GM21381 (cell line): ENCODE results near the gene HTRA2.

Experiments used
- ATAC-seq: cut with Tn5 transposase; IDR thresholded peaks from one replicate; pipeline ENCODE4 v1.9.1; 2021; ENCODE audit warnings: mild to moderate bottlenecking, moderate library complexity; ENCODE audit not compliant: unreplicated experiment

HTRA2 gene

DNA sequence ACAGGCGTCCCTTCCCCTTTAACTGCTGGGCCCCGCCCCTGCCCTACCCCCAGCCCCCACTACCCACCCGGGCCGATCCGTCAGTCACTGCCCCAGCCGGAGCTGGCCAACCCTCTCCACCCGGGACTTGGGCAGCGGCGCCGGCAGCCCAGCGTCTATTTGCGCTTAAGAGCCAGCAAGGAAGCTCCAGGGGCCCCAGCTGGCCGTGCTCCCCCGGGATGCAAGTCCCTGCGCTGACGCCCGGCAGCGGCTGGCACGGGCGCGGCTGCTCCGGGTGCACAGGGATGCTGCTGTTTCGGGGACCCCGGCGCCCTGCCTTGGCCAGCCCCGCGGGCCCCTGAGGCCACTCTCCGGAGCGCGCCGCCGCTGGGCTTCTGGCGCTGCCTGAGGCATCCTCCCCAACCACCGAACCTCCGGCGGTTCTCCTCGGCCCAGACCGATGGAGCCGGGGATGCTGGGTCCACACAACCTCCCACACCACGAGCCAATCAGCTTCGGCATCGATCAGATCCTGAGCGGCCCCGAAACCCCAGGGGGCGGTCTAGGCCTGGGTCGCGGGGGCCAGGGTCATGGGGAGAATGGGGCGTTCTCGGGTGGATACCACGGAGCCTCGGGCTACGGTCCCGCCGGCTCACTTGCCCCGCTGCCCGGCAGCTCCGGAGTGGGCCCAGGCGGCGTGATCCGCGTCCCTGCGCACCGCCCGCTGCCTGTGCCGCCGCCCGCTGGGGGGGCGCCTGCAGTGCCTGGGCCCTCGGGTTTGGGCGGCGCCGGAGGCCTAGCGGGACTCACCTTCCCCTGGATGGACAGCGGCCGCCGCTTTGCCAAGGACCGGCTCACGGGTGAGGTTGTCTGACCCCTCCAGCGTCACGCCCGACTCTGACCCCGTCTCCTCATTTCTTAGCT lies 15.1 kb upstream of the HTRA2 start, which contains the start of gene TLX2:
TSS of gene TLX2 (plus strand) at position 83 of the 903 bp plus-strand sequence. CDS start at position 440, 357 bp downstream.
- no peak for ATAC-seq

DNA sequence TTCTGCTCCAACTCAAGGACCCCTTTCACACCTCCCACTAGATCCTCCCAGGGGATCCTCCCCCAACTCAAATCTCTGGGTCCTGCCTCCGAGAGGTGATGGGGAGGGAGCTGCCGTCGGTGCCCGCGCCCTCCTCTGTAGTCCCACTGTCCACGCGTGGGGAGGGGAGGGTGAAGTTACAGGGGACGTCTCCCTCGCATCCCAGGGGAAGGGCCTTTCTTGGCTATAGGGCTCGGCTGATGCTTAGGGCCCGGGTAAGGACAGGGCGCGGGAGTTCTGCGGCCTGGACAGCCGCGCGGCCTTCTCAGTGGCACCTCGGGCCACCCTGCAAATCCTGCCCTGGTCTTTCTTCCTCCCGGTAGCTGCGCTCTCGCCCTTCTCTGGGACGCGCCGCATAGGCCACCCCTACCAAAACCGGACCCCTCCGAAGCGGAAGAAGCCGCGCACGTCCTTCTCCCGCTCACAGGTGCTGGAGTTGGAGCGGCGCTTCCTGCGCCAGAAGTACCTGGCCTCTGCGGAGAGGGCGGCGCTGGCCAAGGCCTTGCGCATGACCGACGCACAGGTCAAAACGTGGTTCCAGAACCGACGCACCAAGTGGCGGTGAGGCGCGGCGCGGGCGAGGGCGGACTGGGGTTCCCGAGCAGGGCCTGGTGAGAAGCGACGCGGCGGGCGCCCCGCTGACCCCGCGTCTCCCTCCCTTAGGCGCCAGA lies 14.3 kb upstream of the HTRA2 start:
- no peak for ATAC-seq

DNA sequence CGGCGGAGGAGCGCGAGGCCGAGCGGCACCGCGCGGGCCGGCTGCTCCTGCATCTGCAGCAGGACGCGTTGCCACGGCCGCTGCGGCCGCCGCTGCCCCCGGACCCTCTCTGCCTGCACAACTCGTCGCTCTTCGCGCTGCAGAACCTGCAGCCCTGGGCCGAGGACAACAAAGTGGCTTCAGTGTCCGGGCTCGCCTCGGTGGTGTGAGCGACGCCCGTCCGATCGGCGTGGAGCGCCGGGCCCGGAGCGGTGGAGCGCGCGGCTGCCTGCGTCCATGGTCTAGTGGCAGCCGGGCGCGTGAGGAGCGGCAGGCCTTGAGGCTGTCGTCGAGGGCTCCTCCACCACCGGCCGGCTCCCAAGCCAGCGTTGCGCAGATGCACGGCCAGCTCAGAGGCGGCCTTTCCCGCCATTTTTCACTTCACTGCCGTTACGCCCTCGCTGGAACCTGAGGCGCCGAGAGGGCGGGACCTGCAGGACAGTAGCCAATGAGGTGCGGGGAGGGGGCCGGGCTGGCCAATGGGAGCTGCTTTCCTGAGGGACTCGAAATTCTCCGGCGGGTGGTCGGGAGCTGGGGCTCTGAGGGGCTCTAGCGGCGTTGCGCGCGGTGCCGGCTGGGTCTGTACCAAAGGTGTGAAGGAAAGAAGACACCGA lies 13.6 kb upstream of the HTRA2 start:
- ATAC-seq = no peak

DNA sequence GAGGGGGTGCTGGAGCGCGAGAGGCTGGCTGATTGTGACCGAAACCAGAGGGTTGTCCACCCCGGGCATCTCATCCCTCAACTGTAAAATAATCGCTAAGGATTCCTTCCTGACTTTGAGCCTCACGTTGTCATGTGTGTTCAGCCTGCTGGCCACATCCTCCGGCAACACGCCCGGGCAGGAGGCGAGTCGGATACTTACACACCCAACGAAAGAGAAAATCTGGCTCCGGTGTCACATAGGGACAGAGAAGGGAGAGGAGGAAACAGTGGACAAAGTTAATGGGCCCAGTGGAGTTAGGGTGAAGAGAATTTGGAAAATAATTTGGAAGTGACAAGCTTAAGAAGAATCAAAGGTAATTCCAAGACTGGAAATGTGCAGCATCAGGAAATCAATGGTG lies 13.1 kb upstream of the HTRA2 start:
- ATAC-seq = no peak

DNA sequence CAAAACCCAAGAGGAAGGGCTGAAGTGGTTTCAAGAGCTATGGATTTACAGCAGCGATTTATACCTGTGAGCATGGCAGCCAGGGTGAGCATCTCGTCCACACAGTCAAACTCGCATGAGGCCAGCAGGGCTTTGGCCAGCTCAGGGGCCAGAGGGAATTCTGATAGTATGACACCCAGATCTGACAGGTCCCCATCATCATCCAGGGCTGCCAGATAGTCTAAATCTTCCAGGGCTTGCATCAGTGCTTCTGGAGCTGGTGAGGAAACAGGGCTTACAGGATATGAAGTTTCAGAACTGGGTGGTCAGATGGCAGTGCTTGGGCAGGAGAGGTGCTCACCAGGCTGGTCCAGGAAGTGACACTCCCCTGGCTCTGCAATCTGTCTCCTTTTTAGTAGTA lies 7.2 kb upstream of the HTRA2 start:
- ATAC-seq = no peak

DNA sequence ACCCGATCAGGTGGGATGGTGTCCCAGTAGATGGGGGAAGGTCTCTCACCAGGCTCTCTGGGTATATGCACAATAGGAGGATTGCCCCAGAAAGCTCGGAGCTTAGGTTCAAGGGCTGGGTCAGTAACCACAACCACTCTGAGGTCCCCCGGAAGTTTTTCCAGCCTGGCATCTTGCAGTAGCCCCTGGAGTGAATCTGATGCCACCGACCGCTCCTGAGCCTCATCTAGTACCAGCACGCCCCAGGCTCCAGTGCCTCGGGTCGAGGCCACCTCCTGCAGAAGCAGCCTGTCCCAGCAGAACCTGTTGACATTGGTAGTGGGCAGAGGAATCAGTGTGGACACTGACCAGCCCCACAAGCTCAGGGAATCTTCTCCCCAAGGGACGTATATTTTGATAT lies 5.7 kb upstream of the HTRA2 start:
- no peak for ATAC-seq

DNA sequence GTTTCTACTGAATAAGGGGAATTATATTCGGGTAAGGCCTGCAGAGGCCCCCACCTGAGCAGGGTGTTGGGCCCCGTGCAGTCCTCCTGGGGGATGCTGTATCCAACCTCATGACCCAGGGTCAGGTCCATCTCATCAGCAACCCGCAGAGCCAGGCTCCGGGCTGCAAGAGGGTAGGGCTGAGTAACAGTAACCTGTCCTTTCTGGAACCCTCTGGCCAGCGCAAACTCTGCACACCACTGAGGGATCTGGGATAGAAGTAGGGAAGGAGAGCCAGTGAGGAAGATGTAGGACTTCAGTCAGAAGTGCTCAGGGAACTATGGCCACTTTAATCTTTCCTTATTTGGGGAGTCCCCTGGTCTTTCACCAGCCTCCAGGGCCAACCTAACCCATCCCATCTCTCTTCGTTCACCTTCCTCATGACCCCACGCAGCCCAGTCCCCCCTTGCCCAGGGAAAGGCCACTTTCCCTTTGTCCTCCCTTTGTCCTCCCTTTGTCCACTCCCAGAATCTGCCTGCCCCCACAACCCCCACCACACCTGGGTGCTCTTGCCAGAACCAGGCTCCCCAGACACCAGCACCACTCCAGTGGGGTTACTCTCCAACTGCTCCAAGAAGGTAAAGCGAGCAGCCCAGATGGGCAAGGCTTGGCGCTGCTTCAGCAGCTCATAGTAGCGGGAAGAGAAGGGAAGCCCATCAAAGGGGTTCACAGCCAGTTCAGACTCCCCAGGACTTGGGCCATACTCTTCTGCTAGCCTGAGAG lies 4.6 kb upstream of the HTRA2 start:
- ATAC-seq = no peak

DNA sequence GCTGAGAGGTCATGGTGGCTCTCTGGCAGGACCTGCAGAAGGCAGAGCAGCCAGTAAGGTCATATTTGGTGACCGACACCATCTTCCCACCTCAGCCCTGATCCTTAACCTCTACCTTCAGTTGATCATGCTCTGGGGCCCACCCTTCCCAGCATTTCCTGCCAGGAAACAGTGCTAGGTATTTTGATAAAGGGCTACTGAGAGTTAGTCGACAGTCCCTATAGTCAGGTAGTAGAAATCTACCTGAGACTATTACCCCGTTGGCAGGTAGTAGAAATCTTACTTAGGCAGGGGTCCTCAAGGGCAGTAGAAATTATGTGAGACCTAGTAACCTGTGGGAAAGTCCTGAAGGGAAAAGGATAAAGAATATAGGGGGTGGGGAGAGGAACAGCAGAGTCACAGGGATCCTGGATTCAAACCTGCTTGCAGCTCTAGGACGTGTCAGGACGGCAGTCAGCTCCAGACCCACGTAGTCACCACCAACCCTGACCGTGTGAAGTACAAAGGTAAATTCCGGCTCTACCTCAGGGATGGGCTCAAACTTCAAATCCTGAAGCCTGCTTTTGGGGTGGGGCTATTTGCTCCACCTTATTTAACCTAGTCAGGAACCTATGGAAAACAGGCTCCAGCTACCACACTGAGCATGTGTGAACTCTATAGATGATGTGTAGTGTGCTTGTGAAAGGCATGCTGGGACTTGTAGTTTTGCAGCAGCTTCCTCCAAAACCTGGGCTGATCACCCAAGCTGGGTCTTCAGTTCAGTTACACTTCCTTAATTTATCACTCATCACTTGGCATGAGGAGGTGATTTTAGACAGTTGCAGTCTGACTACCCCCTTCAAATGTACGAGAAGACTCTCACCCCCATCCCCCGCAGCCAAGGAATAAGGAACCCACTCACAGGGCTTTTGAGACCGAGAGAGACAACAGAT lies 3.8 kb upstream of the HTRA2 start, which contains the start of gene DQX1:
TSS of gene DQX1 (minus strand) at position 515 of the 932 bp plus-strand sequence. CDS start at position 13, 502 bp downstream.
- no peak for ATAC-seq

DNA sequence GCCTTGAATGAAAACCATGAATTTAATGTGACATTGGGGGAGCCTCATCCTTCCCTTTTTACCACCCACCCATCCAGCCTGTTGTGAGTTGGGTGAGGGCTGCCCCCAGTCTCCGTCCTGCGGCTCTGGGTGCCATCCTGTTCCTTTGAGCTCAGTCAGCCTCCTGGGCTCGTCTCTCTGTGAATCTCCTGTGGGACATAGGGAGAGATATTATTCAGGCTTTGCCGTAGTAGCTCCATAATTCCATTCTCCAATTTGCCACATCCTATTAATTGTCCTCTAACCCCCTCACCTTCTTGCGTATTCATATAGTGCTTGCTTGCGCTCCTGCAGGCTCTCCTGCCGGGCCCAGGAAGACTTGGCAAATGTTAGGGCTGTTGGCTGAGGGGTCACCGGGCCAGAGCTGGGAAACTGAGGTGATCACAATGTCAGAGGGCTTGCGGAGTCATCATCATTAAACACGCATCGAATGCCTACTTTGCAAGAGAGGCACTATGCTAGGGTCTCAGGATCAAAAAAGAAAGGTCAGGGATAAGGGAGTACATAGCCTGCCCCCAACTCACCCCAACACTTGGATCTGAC lies 3.0 kb upstream of the HTRA2 start:
- ATAC-seq = no peak

DNA sequence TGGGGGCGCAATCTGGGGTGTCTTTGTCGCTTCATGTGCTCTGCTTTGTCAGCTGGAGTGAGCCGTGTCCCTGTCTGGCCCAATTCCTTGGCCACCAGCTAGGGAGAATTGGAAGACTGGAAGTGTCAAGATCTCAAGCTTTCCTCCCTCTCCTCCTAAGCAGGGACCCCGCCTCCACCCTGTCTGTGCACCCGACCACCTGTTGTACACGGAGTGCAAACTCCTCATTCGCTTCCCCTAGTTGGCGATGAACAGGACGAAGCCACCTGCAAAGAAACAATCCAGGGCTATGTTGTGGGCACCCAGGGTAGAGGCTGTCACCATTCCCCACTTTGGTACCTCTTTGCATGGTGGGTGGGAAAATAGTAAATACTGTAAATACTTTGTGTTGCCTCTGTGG lies 2.0 kb upstream of the HTRA2 start:
- no peak for ATAC-seq

DNA sequence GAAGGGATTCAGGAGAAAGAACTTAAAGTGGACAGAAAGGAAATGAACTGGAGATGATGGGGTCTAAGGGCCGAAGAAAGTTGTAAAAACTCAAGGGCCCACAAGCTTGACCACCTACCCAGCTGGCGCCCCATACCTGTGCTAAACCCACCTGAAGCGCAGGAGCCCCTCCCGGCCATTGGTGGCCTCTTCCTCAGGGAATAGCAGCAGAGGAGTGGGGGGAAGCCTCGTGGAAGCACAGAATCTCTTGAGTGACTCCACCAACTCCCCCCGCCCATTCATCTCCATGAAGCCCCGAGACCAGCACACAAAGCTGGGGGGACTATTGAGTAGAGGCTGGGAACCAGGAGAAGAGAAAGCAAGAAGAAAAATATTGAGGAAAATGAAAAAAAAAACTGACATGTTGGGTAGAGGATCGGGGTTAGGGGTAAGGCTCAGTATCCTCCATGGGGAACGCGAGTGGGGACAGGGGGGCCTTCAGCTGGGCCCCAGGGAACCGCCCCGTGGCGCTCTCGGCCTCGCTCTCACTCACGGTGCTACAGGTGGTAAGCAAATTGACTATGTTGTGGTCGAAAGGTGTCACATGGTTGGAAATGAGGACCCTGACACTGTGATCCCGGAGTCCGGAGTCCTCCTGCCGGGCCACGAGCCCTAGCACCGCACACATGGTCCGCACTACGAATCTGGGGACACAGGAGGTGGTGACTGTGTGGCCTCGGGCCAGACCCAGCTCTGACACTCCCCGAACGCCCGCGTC lies 955 bp upstream of the HTRA2 start:
- peak; percentile 6 for ATAC-seq

DNA sequence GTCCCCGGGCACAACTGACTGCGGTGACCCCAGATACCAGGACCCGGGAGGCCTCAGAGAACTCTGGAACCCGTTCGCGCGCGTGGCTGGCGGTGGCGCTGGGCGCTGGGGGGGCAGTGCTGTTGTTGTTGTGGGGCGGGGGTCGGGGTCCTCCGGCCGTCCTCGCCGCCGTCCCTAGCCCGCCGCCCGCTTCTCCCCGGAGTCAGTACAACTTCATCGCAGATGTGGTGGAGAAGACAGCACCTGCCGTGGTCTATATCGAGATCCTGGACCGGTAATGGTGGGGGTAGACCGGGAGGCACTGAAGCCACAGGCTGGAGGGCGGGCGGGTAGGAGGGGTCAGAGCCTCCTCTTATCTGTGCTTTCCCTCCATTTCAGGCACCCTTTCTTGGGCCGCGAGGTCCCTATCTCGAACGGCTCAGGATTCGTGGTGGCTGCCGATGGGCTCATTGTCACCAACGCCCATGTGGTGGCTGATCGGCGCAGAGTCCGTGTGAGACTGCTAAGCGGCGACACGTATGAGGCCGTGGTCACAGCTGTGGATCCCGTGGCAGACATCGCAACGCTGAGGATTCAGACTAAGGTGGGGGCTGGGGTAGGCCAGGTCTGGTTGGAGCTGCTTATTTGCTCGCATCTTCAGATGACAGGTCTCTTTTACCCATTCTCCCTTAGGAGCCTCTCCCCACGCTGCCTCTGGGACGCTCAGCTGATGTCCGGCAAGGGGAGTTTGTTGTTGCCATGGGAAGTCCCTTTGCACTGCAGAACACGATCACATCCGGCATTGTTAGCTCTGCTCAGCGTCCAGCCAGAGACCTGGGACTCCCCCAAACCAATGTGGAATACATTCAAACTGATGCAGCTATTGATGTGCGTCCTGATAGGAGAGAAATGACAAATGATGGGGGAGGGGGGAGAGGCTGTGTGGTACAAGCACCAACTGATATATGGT lies 780 bp downstream of the HTRA2 start:
- ATAC-seq = peak; percentile 27

DNA sequence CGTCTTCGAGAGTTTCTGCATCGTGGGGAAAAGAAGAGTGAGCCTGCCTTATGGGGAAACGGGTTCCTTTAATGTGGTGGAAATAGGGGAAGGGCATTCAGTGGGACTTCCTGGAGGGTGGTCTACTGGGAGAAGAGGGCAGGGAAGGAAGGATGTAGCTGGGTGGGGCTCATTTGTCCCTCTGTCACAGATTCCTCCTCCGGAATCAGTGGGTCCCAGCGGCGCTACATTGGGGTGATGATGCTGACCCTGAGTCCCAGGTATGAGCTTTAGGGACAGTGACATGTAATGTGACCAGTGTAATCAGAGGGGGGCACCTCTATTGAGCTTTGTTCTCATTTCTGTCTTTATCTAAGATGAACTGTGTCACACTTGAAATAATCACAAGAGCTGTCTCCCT lies 1.9 kb downstream of the HTRA2 start:
- ATAC-seq = no peak

DNA sequence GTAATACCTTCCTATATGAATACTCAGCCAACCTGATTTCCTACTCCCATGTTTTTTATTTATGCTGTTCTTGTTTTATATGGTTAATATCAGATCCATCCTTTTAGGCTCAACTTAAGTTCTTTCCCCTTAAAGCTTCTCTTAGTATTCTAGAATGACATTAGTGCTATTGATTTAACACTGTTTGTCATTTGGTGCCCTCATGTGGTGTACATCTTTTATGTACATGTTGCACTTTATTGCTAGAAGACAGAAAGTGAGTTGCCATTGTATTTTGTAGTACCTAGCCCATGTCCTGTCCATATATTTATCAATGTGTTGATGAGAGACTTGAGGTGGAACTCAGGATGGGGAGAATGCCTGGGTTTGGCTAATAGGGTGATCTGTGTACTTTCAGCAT lies 2.5 kb downstream of the HTRA2 start:
- ATAC-seq = no peak

DNA sequence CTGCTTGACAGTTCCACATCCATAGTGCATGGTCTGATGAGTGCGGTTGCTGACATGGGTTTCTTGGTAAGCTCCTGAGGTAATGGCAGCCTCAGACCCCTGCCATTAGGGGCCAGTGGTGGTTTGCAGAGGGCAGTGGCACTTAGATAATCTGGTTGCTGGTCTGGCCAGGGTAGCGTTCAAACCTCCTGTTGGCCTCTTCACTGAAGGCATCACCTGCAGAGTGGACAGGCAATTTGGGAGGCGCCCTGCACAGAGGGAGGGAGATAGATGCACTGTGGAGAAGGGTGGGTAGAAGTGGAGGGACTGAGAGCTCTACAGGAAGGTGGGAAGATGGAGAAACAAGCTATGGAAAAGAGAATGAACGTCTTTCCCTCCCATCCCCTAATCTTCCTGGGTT lies 3.7 kb downstream of the HTRA2 start:
- ATAC-seq = no peak

DNA sequence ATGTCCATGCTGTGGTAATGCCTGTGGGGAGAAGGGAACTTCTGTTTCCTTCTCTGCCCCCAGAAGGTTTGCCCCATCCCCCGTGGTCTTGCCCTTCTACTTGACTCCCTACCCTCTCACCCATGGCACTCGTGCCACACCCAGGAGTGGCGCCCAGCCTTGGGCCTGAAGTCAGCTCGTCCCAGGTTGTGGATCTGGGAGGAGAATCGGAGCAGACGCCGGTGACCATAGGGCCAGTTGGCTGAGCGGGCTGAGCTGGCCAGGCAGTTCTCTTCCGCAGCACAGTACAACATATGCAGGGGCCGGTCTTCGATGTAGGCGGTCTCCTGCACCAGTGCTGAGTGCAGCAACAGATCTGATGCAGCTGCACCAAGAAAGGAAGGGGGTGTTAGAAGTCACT lies 4.7 kb downstream of the HTRA2 start:
- no peak for ATAC-seq

DNA sequence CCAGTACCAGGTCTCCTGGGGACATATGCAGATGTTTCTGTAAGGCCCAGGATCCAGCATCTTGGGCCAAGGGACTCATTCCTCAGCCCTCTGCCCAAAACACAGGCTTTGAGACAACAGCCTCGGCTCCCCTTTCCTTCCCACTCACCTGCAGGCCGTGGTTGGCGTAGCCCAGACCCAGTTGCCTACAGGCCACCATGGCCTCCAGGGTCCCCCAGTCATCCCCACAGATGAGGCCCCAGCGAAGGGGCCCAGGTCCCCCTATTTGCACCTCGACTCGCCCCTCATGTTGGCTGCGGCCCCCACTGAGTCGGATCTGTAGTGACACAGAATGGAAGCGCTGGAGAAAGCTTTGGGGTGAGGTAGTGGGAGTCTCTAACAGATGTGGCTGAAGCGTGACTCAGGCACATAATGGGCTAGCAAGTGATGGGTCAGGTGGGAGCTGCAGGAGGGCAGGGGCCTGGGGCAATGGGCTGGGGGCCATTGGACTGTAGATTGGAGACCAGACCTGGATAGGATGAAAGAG lies 5.8 kb downstream of the HTRA2 start:
- no peak for ATAC-seq
